ENCODE measurements around the gene TFDP2.

Gene TFDP2

DNA sequence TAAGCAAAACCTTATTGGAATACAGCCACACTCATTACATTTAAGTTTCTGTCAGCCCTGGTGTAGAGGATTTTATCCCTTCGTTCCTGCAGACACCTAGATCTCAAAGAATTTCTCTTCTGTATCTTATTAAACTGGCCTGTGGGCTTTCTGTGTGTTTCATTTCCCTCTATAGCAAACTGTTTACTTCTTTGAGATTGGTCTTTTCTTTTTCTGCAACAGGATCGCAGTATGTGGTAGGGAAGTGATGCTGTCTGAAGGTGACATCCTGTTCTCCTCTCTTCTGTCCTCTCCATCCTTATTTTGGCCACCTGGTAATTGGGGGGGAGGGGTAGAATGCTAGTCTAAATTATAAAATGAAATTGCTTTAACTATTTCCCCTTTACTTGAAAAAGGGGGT, 247.4 kb downstream of the TFDP2 start:
- no peak overlapping the region for H3K14ac ChIP-seq (ENCODE audit: low read length)
- peaks cover 2% of the 10 kb centered on the region for H3K79me1 ChIP-seq (ENCODE audit: low read depth, low read length)
- H3K9ac ChIP-seq (ENCODE audit: low read depth, low read length, poor library complexity): no peak overlapping the region
- H3K36me3 ChIP-seq (replicated peaks in 1 of 2; ENCODE audit: control insufficient read depth in 2 of 2, insufficient read depth in 2 of 2, low read length in 2 of 2): peaks cover 6 to 44% of the 10 kb centered on the region in 2 donors
- no peak overlapping the region for H3K27ac ChIP-seq (replicated peaks; ENCODE audit: low read length)
- H2BK15ac ChIP-seq (ENCODE audit: low read length): no peak overlapping the region
- no CpG with 5 or more reads among the region's 2 CpGs for WGBS, 2 donors (ENCODE audit: extremely low coverage in 2 of 2, insufficient read length in 2 of 2, insufficient replicate concordance in 1 of 2)
- no peaks in the 10 kb centered on the region for H3K27me3 ChIP-seq (ENCODE audit: control insufficient read depth in 3 of 3, insufficient read depth in 3 of 3, low read depth in 1 of 3, low read length in 3 of 3)
- H3K18ac ChIP-seq (ENCODE audit: low read length): no peak overlapping the region
- H3K4me3 ChIP-seq (ENCODE audit: low read length in 2 of 2): no peak overlapping the region
- H2AFZ ChIP-seq (ENCODE audit: low read length): no peak overlapping the region
- H2BK120ac ChIP-seq (ENCODE audit: low read depth, low read length): no peak overlapping the region
- H3K9me3 ChIP-seq (replicated peaks in 1 of 2; ENCODE audit: control insufficient read depth in 2 of 2, insufficient read depth in 1 of 2, low read depth in 1 of 2, low read length in 2 of 2): peaks cover 7 to 16% of the 10 kb centered on the region in 2 donors
- H3K4ac ChIP-seq (ENCODE audit: low read length): no peak overlapping the region
- no peak overlapping the region for H3K23ac ChIP-seq (ENCODE audit: low read depth, low read length, poor library complexity)
- no peak overlapping the region for H4K8ac ChIP-seq (ENCODE audit: low read depth, low read length)
- no peaks in the 10 kb centered on the region for H3K4me1 ChIP-seq (ENCODE audit: control insufficient read depth in 2 of 2, insufficient read depth in 1 of 2, low read depth in 1 of 2, low read length in 2 of 2)
- DNase-seq (ENCODE audit: low spot score): no peak
- H2BK12ac ChIP-seq (ENCODE audit: low read length): no peak overlapping the region
- no peak overlapping the region for H3K4me2 ChIP-seq (ENCODE audit: insufficient read depth, low read length, poor library complexity, severe bottlenecking)
- H2BK5ac ChIP-seq (ENCODE audit: low read length): no peak overlapping the region
- H2AK5ac ChIP-seq (ENCODE audit: low read depth, low read length): no peak overlapping the region
- no peak overlapping the region for H4K91ac ChIP-seq (ENCODE audit: low read depth, low read length, poor library complexity)

DNA sequence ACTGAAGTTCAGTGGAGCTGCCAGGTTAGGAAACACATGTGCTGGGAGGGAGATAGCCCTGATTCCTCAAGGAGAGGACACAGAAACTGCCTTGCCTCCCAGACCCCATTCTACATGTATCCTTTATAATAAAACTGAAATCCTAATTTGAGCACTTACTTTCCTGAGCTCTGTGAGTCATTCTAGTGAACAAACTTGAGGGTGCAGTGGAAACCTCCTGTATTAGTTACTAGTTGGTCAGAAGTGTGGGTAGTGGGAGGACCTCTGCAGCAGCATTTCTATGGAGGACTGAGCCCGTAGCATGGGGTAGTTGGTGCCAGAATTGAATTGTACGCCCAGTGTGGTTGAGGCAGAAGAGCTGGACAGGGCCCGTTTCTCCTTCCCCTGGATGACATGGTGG, 249.0 kb downstream of the TFDP2 start:
- no peak overlapping the region for H2BK5ac ChIP-seq (ENCODE audit: low read length)
- no CpG with 5 or more reads among the region's 3 CpGs for WGBS, 2 donors (ENCODE audit: extremely low coverage in 2 of 2, insufficient read length in 2 of 2, insufficient replicate concordance in 1 of 2)

DNA sequence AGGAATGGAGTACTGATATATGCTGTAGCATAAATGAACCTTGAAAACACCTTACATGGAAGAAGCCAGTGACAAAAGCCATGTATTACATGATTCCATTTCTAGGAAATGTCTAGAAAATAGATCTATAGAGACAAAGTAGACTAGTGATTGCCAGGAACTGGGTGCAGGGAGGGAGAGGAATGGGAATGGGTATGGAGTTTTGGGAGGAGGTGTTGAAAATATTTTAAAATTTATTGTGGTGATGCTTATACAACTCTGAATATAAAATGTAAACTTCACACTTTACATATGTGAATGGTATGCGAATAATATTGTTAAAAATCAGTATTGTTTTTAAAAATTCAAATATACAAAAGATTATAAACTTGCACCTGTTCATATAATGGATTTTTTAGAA, 250.4 kb downstream of the TFDP2 start:
- WGBS, 2 donors (ENCODE audit: extremely low coverage in 2 of 2, insufficient read length in 2 of 2, insufficient replicate concordance in 1 of 2): no CpG with 5 or more reads among the region's 1 CpG
- Histone ChIP-seq H3K4me1 (ENCODE audit: control insufficient read depth in 2 of 2, insufficient read depth in 1 of 2, low read depth in 1 of 2, low read length in 2 of 2) (no peaks in the 10 kb centered on the region), H3K14ac (ENCODE audit: low read length) (no peak overlapping the region), H3K23ac (ENCODE audit: low read depth, low read length, poor library complexity) (no peak overlapping the region), H3K9ac (ENCODE audit: low read depth, low read length, poor library complexity) (no peak overlapping the region), H2BK12ac (ENCODE audit: low read length) (no peak overlapping the region), H3K27ac (replicated peaks; ENCODE audit: low read length) (no peak overlapping the region), H3K4me3 (ENCODE audit: low read length in 2 of 2) (no peak overlapping the region), H3K9me3 (replicated peaks in 1 of 2; ENCODE audit: control insufficient read depth in 2 of 2, insufficient read depth in 1 of 2, low read depth in 1 of 2, low read length in 2 of 2) (peaks cover 8 to 16% of the 10 kb centered on the region in 2 donors), H2BK5ac (ENCODE audit: low read length) (no peak overlapping the region), H2BK15ac (ENCODE audit: low read length) (no peak overlapping the region), H3K27me3 (ENCODE audit: control insufficient read depth in 3 of 3, insufficient read depth in 3 of 3, low read depth in 1 of 3, low read length in 3 of 3) (no peaks in the 10 kb centered on the region), H3K4me2 (ENCODE audit: insufficient read depth, low read length, poor library complexity, severe bottlenecking) (no peak overlapping the region), H2BK120ac (ENCODE audit: low read depth, low read length) (no peak overlapping the region), H2AFZ (ENCODE audit: low read length) (no peak overlapping the region), H3K18ac (ENCODE audit: low read length) (no peak overlapping the region), H3K4ac (ENCODE audit: low read length) (no peak overlapping the region), H4K8ac (ENCODE audit: low read depth, low read length) (no peak overlapping the region), H2AK5ac (ENCODE audit: low read depth, low read length) (no peak overlapping the region), H4K91ac (ENCODE audit: low read depth, low read length, poor library complexity) (no peak overlapping the region), H3K36me3 (replicated peaks in 1 of 2; ENCODE audit: control insufficient read depth in 2 of 2, insufficient read depth in 2 of 2, low read length in 2 of 2) (peaks cover 5 to 26% of the 10 kb centered on the region in 2 donors), H3K79me1 (ENCODE audit: low read depth, low read length) (no peaks in the 10 kb centered on the region)
- DNase-seq (ENCODE audit: low spot score): no peak

More for the DNA sequence above, 249.0 kb downstream of the TFDP2 start:
- peaks cover 8 to 16% of the 10 kb centered on the region in 2 donors for H3K9me3 ChIP-seq (replicated peaks in 1 of 2; ENCODE audit: control insufficient read depth in 2 of 2, insufficient read depth in 1 of 2, low read depth in 1 of 2, low read length in 2 of 2)
- H3K79me1 ChIP-seq (ENCODE audit: low read depth, low read length): peaks cover 2% of the 10 kb centered on the region
- no peak overlapping the region for H3K9ac ChIP-seq (ENCODE audit: low read depth, low read length, poor library complexity)
- H3K14ac ChIP-seq (ENCODE audit: low read length): no peak overlapping the region
- no peak overlapping the region for H3K4me3 ChIP-seq (ENCODE audit: low read length in 2 of 2)
- no peak overlapping the region for H2AK5ac ChIP-seq (ENCODE audit: low read depth, low read length)
- H2BK15ac ChIP-seq (ENCODE audit: low read length): no peak overlapping the region
- no peak overlapping the region for H4K8ac ChIP-seq (ENCODE audit: low read depth, low read length)
- no peaks in the 10 kb centered on the region for H3K4me1 ChIP-seq (ENCODE audit: control insufficient read depth in 2 of 2, insufficient read depth in 1 of 2, low read depth in 1 of 2, low read length in 2 of 2)
- no peak for DNase-seq (ENCODE audit: low spot score)
- no peak overlapping the region for H3K23ac ChIP-seq (ENCODE audit: low read depth, low read length, poor library complexity)
- no peak overlapping the region for H2BK120ac ChIP-seq (ENCODE audit: low read depth, low read length)
- no peak overlapping the region for H3K18ac ChIP-seq (ENCODE audit: low read length)
- no peak overlapping the region for H3K4me2 ChIP-seq (ENCODE audit: insufficient read depth, low read length, poor library complexity, severe bottlenecking)
- H4K91ac ChIP-seq (ENCODE audit: low read depth, low read length, poor library complexity): no peak overlapping the region
- no peak overlapping the region for H3K27ac ChIP-seq (replicated peaks; ENCODE audit: low read length)
- no peak overlapping the region for H2BK12ac ChIP-seq (ENCODE audit: low read length)
- H3K4ac ChIP-seq (ENCODE audit: low read length): no peak overlapping the region
- no peak overlapping the region for H2AFZ ChIP-seq (ENCODE audit: low read length)
- H3K27me3 ChIP-seq (ENCODE audit: control insufficient read depth in 3 of 3, insufficient read depth in 3 of 3, low read depth in 1 of 3, low read length in 3 of 3): no peaks in the 10 kb centered on the region
- H3K36me3 ChIP-seq (replicated peaks in 1 of 2; ENCODE audit: control insufficient read depth in 2 of 2, insufficient read depth in 2 of 2, low read length in 2 of 2): peaks cover 7 to 29% of the 10 kb centered on the region in 2 donors

DNA sequence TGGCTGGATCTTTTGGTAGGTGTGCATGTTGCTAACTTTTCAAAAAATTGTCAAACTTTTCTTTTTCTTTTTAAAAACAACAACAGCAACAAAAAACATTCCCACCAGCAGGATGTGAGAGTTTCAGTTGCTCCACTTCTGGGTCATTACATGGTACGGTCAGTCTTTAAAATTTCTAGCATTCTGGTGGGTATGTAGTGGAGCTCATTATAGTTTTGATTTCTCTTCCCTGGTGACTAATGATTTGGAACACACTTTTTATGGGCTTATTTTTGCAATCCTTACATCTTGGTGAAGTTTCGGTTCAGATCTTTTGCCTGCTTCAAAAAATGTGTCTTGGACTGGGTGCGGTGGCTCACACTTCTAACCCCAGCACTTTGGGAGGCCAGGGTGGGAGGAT, 253.6 kb downstream of the TFDP2 start:
- no peak overlapping the region for H3K9ac ChIP-seq (ENCODE audit: low read depth, low read length, poor library complexity)
- H4K8ac ChIP-seq (ENCODE audit: low read depth, low read length): no peak overlapping the region
- peaks cover 8 to 16% of the 10 kb centered on the region in 2 donors for H3K9me3 ChIP-seq (replicated peaks in 1 of 2; ENCODE audit: control insufficient read depth in 2 of 2, insufficient read depth in 1 of 2, low read depth in 1 of 2, low read length in 2 of 2)
- no peak for DNase-seq (ENCODE audit: low spot score)
- H4K91ac ChIP-seq (ENCODE audit: low read depth, low read length, poor library complexity): no peak overlapping the region
- H2BK120ac ChIP-seq (ENCODE audit: low read depth, low read length): no peak overlapping the region
- H2AK5ac ChIP-seq (ENCODE audit: low read depth, low read length): no peak overlapping the region
- peaks cover 6 to 26% of the 10 kb centered on the region in 2 donors for H3K36me3 ChIP-seq (replicated peaks in 1 of 2; ENCODE audit: control insufficient read depth in 2 of 2, insufficient read depth in 2 of 2, low read length in 2 of 2)
- no peak overlapping the region for H3K14ac ChIP-seq (ENCODE audit: low read length)
- H3K4me3 ChIP-seq (ENCODE audit: low read length in 2 of 2): no peak overlapping the region
- H3K4me2 ChIP-seq (ENCODE audit: insufficient read depth, low read length, poor library complexity, severe bottlenecking): no peak overlapping the region
- H3K18ac ChIP-seq (ENCODE audit: low read length): no peak overlapping the region
- no peak overlapping the region for H3K27ac ChIP-seq (replicated peaks; ENCODE audit: low read length)
- H3K4me1 ChIP-seq (ENCODE audit: control insufficient read depth in 2 of 2, insufficient read depth in 1 of 2, low read depth in 1 of 2, low read length in 2 of 2): no peaks in the 10 kb centered on the region
- H3K4ac ChIP-seq (ENCODE audit: low read length): no peak overlapping the region
- no peak overlapping the region for H2BK5ac ChIP-seq (ENCODE audit: low read length)
- peaks cover 2% of the 10 kb centered on the region for H3K79me1 ChIP-seq (ENCODE audit: low read depth, low read length)
- no CpG with 5 or more reads among the region's 3 CpGs for WGBS, 2 donors (ENCODE audit: extremely low coverage in 2 of 2, insufficient read length in 2 of 2, insufficient replicate concordance in 1 of 2)
- H2BK12ac ChIP-seq (ENCODE audit: low read length): no peak overlapping the region
- no peaks in the 10 kb centered on the region for H3K27me3 ChIP-seq (ENCODE audit: control insufficient read depth in 3 of 3, insufficient read depth in 3 of 3, low read depth in 1 of 3, low read length in 3 of 3)
- no peak overlapping the region for H2AFZ ChIP-seq (ENCODE audit: low read length)
- no peak overlapping the region for H3K23ac ChIP-seq (ENCODE audit: low read depth, low read length, poor library complexity)
- no peak overlapping the region for H2BK15ac ChIP-seq (ENCODE audit: low read length)
